CD4-positive, CD25-positive, alpha-beta regulatory T cell (primary cell): ENCODE measurements around the gene COMMD2. TPM values are rescaled to one million over a fixed set of nuclear protein-coding genes. Genes with fewer than 3 reads are reported as not detected.

Experiments used
- ATAC-seq, 2 donors: fragments of 150-1000 bp; cut with Tn5 transposase; one replicate each; pipeline ENCODE4 v1.10.0; 2021; ENCODE audit warnings: low read depth in 2 of 2, moderate number of reproducible peaks in 2 of 2, moderate library complexity in 1 of 2
- DNase-seq, 3 donors: peaks; one replicate each; pipeline versions ENCODE4 v3.0.0 to v3.0.0-alpha.2; 2012 to 2022; ENCODE audit warnings: mixed read lengths in 1 of 3
- H3K27ac ChIP-seq: one replicate; pipeline ENCODE4 v1.7.0; 2013; ENCODE audit warnings: mild to moderate bottlenecking, low read length; ENCODE audit not compliant: insufficient read depth, poor library complexity, severe bottlenecking
- H3K27me3 ChIP-seq: one replicate; pipeline ENCODE4 v1.7.0; 2013; ENCODE audit warnings: low read length; ENCODE audit not compliant: control insufficient read depth, insufficient read depth
- H3K36me3 ChIP-seq: one replicate; pipeline ENCODE4 v1.7.0; 2013; ENCODE audit warnings: mild to moderate bottlenecking, low read length, moderate library complexity; ENCODE audit not compliant: control insufficient read depth, insufficient read depth
- H3K4me1 ChIP-seq: 2 replicates; pipeline ENCODE4 v1.7.0; 2013; ENCODE audit warnings: mild to moderate bottlenecking, low read length; ENCODE audit not compliant: insufficient read depth, control insufficient read depth, poor library complexity, severe bottlenecking
- H3K4me3 ChIP-seq: one replicate; pipeline ENCODE4 v1.7.0; 2013; ENCODE audit warnings: low read depth, mild to moderate bottlenecking, low read length, moderate library complexity
- H3K9me3 ChIP-seq, 2 experiments: 1 replicate in 1 of 2; 2 replicates in 1 of 2; pipeline ENCODE4 v1.7.0; 2013; ENCODE audit warnings: low read length in 2 of 2, mild to moderate bottlenecking in 1 of 2, moderate library complexity in 1 of 2; ENCODE audit not compliant: control insufficient read depth in 2 of 2
- H3K27ac Mint-ChIP-seq, 3 donors: one replicate each; pipeline ENCODE4 v1.8.0; 2020 to 2022; ENCODE audit warnings: mild to moderate bottlenecking in 3 of 3, mixed read lengths in 3 of 3, moderate library complexity in 2 of 3
- H3K27me3 Mint-ChIP-seq: one replicate; pipeline ENCODE4 v1.8.0; 2022; ENCODE audit warnings: mild to moderate bottlenecking, mixed read lengths
- H3K36me3 Mint-ChIP-seq: one replicate; pipeline ENCODE4 v1.8.0; 2020; ENCODE audit warnings: mixed read lengths
- H3K4me1 Mint-ChIP-seq, 4 donors: one replicate each; pipeline ENCODE4 v1.8.0; 2020 to 2022; ENCODE audit warnings: mixed read lengths in 4 of 4, mild to moderate bottlenecking in 1 of 4
- H3K4me3 Mint-ChIP-seq, 4 donors: one replicate each; pipeline ENCODE4 v1.8.0; 2020 to 2022; ENCODE audit warnings: mild to moderate bottlenecking in 4 of 4, mixed read lengths in 4 of 4, moderate library complexity in 3 of 4
- H3K9me3 Mint-ChIP-seq, 7 donors: one replicate each; pipeline ENCODE4 v1.8.0; 2020 to 2022; ENCODE audit warnings: mixed read lengths in 7 of 7, mild to moderate bottlenecking in 3 of 7, moderate library complexity in 2 of 7
- polyA plus RNA-seq, 4 donors: library from polyadenylated mRNA; unstranded; fragments of 300-500 nt; fragmentation: Illumina TruSeq; gene quantifications; one replicate each; pipeline ENCODE4 v1.2.3, GENCODE V29; 2021
- total RNA-seq: library from RNA; stranded (reverse); gene quantifications from one replicate; pipeline ENCODE4 v1.2.3, GENCODE V29; 2022

The COMMD2 gene
- total and polyA plus RNA-seq, 5 donors from 2014 or later: 26.8 to 72.5 (median 69.3) TPM

- Histone ChIP-seq H3K27ac (no peak overlapping the region), H3K9me3 (no peaks in the 10 kb centered on the region)
- H3K27me3 Mint-ChIP-seq: peaks cover 5% of the 10 kb centered on the region
Observed at GRCh38 chr3:149732234-149732633, 20.1 kb downstream of the COMMD2 start.

DNA sequence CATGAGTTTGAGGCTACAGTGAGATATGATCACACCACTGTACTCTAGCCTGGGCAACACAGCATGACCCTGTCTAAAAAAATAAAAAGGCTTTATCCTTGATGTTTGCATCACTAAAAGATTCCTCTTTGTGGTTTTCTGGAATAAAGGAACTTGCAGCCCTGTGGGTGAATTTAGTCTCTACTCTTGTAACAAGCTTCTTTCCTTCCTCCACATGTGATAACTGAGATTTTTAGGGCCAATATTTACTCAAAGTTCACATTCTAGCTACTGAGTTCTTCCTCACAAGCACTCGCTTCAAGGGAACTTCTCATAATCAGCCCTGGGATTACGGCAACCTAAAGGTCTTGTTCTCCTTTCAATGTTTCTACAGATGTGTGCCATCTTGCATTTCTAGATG, 24.6 kb downstream of the COMMD2 start:
- H3K4me3 Mint-ChIP-seq: no peak overlapping the region
- Histone ChIP-seq H3K27ac (no peak overlapping the region), H3K4me1 (no peaks in the 10 kb centered on the region), H3K27me3 (peaks cover 6% of the 10 kb centered on the region), H3K36me3 (no peaks in the 10 kb centered on the region), H3K4me3 (no peak overlapping the region), H3K9me3 (no peaks in the 10 kb centered on the region)
- H3K4me1 Mint-ChIP-seq: no peaks in the 10 kb centered on the region
- peaks cover 0 to 7% (median 2%) of the 10 kb centered on the region in 7 donors for H3K9me3 Mint-ChIP-seq
- ATAC-seq (no peak), DNase-seq (no peak)
- peaks cover 4% of the 10 kb centered on the region for H3K36me3 Mint-ChIP-seq
- no peak overlapping the region for H3K27ac Mint-ChIP-seq
- H3K27me3 Mint-ChIP-seq: peaks cover 13% of the 10 kb centered on the region

More at GRCh38 chr3:149732234-149732633, 20.1 kb downstream of the COMMD2 start:
- Mint-ChIP-seq H3K4me1 (no peaks in the 10 kb centered on the region), H3K36me3 (no peaks in the 10 kb centered on the region), H3K27ac (no peak overlapping the region), H3K9me3 (no peaks in the 10 kb centered on the region), H3K4me3 (no peak overlapping the region)
- DNase-seq: no peak
- H3K4me1 ChIP-seq: no peaks in the 10 kb centered on the region
- no peak overlapping the region for H3K4me3 ChIP-seq
- peaks cover 2% of the 10 kb centered on the region for H3K36me3 ChIP-seq
- ATAC-seq: no peak
- no peaks in the 10 kb centered on the region for H3K27me3 ChIP-seq

DNA sequence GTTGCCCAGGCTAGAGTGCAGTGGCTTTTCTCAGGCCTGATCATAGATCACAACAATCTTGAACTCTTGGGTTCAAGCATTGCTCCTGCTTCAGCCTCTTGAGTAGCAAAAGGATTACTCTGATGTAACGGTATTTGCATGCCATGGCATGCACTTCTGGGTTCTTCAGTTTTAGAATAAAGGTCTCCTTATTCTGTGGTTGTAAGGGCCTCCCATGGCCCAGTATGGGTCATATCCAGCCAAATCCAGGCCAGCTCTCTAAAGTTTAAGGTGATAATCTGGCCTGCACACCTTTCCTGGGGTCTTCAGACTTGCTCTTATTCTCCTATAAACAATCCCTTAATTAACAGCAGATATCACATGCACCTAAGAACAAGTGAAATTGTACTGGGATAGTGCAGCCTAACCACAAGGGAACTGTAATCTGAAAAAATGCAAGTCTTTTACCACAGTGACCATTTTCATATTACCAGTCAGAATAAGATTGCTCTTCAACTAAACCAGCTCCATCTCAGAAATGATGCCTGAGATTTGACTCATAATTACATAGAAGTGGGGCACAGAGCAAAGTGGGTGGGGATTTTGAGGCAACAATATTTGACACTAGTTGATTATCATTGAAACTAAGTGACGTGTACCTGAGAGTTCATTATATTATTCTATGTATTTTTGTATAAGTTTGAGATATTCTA, 25.4 kb downstream of the COMMD2 start:
- no peak overlapping the region for H3K27ac ChIP-seq
- H3K27me3 ChIP-seq: peaks cover 6% of the 10 kb centered on the region
- Mint-ChIP-seq H3K27ac (peak overlapping the region in 1 of 3 donors; percentile 33), H3K4me1 (no peaks in the 10 kb centered on the region), H3K4me3 (no peak overlapping the region), H3K36me3 (peaks cover 4% of the 10 kb centered on the region), H3K9me3 (peaks cover 0 to 9% (median 2%) of the 10 kb centered on the region in 7 donors), H3K27me3 (peaks cover 13% of the 10 kb centered on the region)
- no peaks in the 10 kb centered on the region for H3K4me1 ChIP-seq
- H3K4me3 ChIP-seq: no peak overlapping the region
- no peaks in the 10 kb centered on the region for H3K36me3 ChIP-seq
- no peak for DNase-seq
- ATAC-seq: no peak
- no peaks in the 10 kb centered on the region for H3K9me3 ChIP-seq

GRCh38 chr3:149723781-149724180, 28.5 kb downstream of the COMMD2 start:
- Histone ChIP-seq H3K36me3 (no peaks in the 10 kb centered on the region), H3K4me1 (no peaks in the 10 kb centered on the region), H3K4me3 (no peak overlapping the region), H3K27ac (no peak overlapping the region), H3K27me3 (peaks cover 6% of the 10 kb centered on the region), H3K9me3 (peaks cover 0 to 4% of the 10 kb centered on the region in 2 experiments)
- DNase-seq (no peak), ATAC-seq (no peak)
- peaks cover 8% of the 10 kb centered on the region for H3K27me3 Mint-ChIP-seq
- H3K4me3 Mint-ChIP-seq: no peak overlapping the region
- H3K36me3 Mint-ChIP-seq: peaks cover 7% of the 10 kb centered on the region
- H3K4me1 Mint-ChIP-seq: no peaks in the 10 kb centered on the region
- peaks cover 0 to 23% (median 4%) of the 10 kb centered on the region in 7 donors for H3K9me3 Mint-ChIP-seq
- no peak overlapping the region for H3K27ac Mint-ChIP-seq

DNA sequence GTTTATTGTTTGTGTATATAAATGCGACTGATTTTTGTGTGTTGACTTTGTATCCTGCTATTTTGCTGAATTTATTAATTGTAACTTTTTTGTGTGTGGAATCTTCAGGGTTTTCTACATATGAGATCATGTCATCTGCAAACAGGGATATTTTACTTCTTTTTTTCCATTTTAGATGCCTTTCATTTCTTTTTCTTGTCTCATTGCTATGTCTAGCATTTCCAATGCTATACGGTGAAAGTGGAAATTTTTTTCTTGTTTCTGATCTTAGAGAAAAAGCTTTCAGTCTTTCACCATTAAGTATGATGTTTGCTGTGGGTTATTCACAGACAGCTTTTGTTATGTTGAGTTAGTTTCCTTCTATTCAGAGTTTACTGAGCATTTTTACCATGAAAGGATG, 31.4 kb downstream of the COMMD2 start:
- Histone ChIP-seq H3K27ac (no peak overlapping the region), H3K4me3 (no peak overlapping the region), H3K27me3 (peaks cover 6% of the 10 kb centered on the region), H3K4me1 (no peaks in the 10 kb centered on the region), H3K9me3 (peaks cover 0 to 4% of the 10 kb centered on the region in 2 experiments), H3K36me3 (no peaks in the 10 kb centered on the region)
- DNase-seq (no peak), ATAC-seq (no peak)
- Mint-ChIP-seq H3K4me1 (peaks cover 0 to 2% (median 0%) of the 10 kb centered on the region in 4 donors), H3K27me3 (peaks cover 8% of the 10 kb centered on the region), H3K27ac (no peak overlapping the region), H3K36me3 (peaks cover 7% of the 10 kb centered on the region), H3K4me3 (no peak overlapping the region), H3K9me3 (peaks cover 0 to 23% (median 4%) of the 10 kb centered on the region in 7 donors)

GRCh38 chr3:149717391-149718056, 34.8 kb downstream of the COMMD2 start:
- peaks cover 3% of the 10 kb centered on the region for H3K36me3 Mint-ChIP-seq
- Histone ChIP-seq H3K9me3 (peaks cover 0 to 4% of the 10 kb centered on the region in 2 experiments), H3K27ac (no peak overlapping the region), H3K4me3 (peak overlapping the region; percentile 9), H3K36me3 (no peaks in the 10 kb centered on the region), H3K4me1 (no peaks in the 10 kb centered on the region), H3K27me3 (no peaks in the 10 kb centered on the region)
- H3K9me3 Mint-ChIP-seq: peaks cover 0 to 17% (median 3%) of the 10 kb centered on the region in 7 donors
- ATAC-seq (no peak), DNase-seq (peak in 2 of 3 donors; percentile 35 to 50)
- peaks cover 0 to 2% (median 0%) of the 10 kb centered on the region in 4 donors for H3K4me1 Mint-ChIP-seq
- H3K4me3 Mint-ChIP-seq: no peak overlapping the region
- no peaks in the 10 kb centered on the region for H3K27me3 Mint-ChIP-seq
- no peak overlapping the region for H3K27ac Mint-ChIP-seq

DNA sequence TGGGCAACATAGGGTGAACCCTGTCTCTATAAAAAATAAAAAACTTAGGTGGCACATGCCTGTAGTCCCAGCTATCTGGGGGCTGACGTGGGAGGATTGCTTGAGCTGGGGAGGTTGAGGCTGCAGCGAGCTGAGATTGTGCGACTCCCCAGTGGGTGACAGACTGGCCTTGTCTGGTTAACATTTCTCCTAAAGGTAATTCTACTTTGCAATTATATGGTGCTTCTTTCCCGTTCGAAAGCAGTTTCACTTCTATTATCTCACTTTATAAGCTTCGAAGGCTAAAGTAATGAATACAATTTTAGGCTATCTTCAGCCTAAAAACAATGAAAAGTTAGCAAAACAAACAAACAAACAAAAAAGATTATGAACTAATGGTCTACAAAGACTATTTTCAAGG, 35.3 kb downstream of the COMMD2 start:
- peaks cover under 1% of the 10 kb centered on the region for H3K27me3 Mint-ChIP-seq
- Histone ChIP-seq H3K27ac (no peak overlapping the region), H3K4me3 (peak overlapping the region; percentile 9), H3K27me3 (no peaks in the 10 kb centered on the region), H3K36me3 (no peaks in the 10 kb centered on the region), H3K4me1 (no peaks in the 10 kb centered on the region), H3K9me3 (peaks cover 0 to 4% of the 10 kb centered on the region in 2 experiments)
- no peak for DNase-seq
- ATAC-seq: no peak
- H3K36me3 Mint-ChIP-seq: peaks cover 3% of the 10 kb centered on the region
- H3K9me3 Mint-ChIP-seq: peaks cover 0 to 14% (median 2%) of the 10 kb centered on the region in 7 donors
- peak overlapping the region in 1 of 4 donors; percentile 2 for H3K4me3 Mint-ChIP-seq
- no peak overlapping the region for H3K27ac Mint-ChIP-seq
- peaks cover 0 to 2% (median 0%) of the 10 kb centered on the region in 4 donors for H3K4me1 Mint-ChIP-seq
